Mammary epithelial cell (primary cell): ENCODE data around the gene CD109.
A peak's percentile ranks its signal among the peaks of the same experiment; 100 is the strongest.

Source experiments
- CTCF ChIP-seq, 2 donors: IDR thresholded peaks in 1 of 2; conservative IDR thresholded peaks in 1 of 2; 2 replicates each; pipeline ENCODE4 v1.5.1; 2011 to 2012; ENCODE audit warnings: inconsistent platforms in 2 of 2, low read length in 2 of 2, mild to moderate bottlenecking in 2 of 2, control low read depth in 1 of 2, low read depth in 1 of 2; ENCODE audit not compliant: insufficient read depth in 1 of 2; ENCODE audit errors: extremely low read depth in 1 of 2
- EZH2 ChIP-seq: IDR thresholded peaks from 2 replicates; pipeline ENCODE4 v1.6.1; 2012; ENCODE audit warnings: low read length, inconsistent platforms, borderline replicate concordance

GRCh38 chr6:73854998-73855718 lies 159.2 kb downstream of the CD109 start:
- TF ChIP-seq CTCF (conservative IDR thresholded peaks at IDR 0.05 in 1 of 2, IDR thresholded peaks at IDR 0.05 in 1 of 2; ENCODE audit: extremely low read depth in 1 of 2, insufficient read depth in 1 of 2, low read depth in 1 of 2, low read length in 2 of 2) (peak; percentile 67 to 69), EZH2 (no peak)
